Stimulated activated naive CD8-positive, alpha-beta T cell treated with anti-CD3 and anti-CD28 coated beads, Interleukin-15, amount 100 ng/mL, for 72 hours (primary cell): ENCODE measurements around the gene NEURL2.

Experiments used
- ATAC-seq: fragments of 150-1000 bp; cut with Tn5 transposase; 2 replicates; pipeline ENCODE4 v1.10.0; 2021; ENCODE audit warnings: mild to moderate bottlenecking, moderate library complexity
- DNase-seq, 2 donors: peaks; one replicate each; pipeline ENCODE4 v3.0.0; 2021 to 2022
- H3K27ac Mint-ChIP-seq, 2 donors: one replicate each; pipeline ENCODE4 v1.8.0; 2022; ENCODE audit warnings: mild to moderate bottlenecking in 2 of 2, mixed read lengths in 2 of 2, moderate library complexity in 2 of 2
- H3K27me3 Mint-ChIP-seq: one replicate; pipeline ENCODE4 v1.8.0; 2022; ENCODE audit warnings: mixed read lengths
- H3K4me1 Mint-ChIP-seq: one replicate; pipeline ENCODE4 v1.8.0; 2022; ENCODE audit warnings: mild to moderate bottlenecking, mixed read lengths
- H3K4me3 Mint-ChIP-seq, 2 donors: one replicate each; pipeline ENCODE4 v1.8.0; 2022; ENCODE audit warnings: mild to moderate bottlenecking in 2 of 2, mixed read lengths in 2 of 2, moderate library complexity in 1 of 2
- H3K9me3 Mint-ChIP-seq, 2 donors: one replicate each; pipeline ENCODE4 v1.8.0; 2022; ENCODE audit warnings: mixed read lengths in 2 of 2

The NEURL2 gene

DNA sequence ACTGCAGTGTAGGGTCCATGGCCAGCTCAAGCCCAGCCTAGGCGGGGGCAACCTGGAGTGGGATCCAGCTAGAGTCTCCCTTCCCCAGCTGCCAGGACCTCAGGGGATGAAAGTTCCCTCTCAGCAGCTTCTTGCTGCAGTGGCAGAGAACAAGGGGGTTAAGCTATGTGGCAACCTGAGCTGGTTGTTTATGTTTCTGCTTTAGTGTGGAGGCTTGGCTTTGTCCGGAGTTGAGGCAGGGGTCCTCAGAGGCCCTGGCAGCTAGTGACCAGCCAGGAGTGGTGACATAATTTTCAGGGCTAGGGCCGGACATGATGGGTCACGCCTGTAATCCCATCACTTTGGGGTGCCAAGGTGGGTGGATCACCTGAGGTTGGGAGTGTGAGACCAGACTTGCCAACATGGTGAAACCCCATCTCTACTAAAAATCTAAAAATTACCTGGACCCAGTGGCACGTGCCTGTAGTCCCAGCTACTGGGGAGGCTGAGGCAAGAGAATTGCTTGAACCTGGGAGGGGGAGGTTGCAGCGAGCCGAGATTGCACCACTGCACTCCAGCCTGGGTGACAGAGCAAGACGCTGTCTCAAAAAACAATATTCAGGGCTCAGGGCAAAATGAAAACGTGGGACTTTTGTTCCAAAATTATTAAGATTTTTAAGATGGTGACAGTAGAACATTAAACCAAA is 35.0 kb upstream of the NEURL2 start:
- peaks cover 4% of the 10 kb centered on the region for H3K27me3 Mint-ChIP-seq
- H3K4me3 Mint-ChIP-seq: no peak overlapping the region
- peaks cover 10% of the 10 kb centered on the region for H3K4me1 Mint-ChIP-seq
- DNase-seq (no peak), ATAC-seq (no peak)
- no peaks in the 10 kb centered on the region for H3K9me3 Mint-ChIP-seq
- no peak overlapping the region for H3K27ac Mint-ChIP-seq

DNA sequence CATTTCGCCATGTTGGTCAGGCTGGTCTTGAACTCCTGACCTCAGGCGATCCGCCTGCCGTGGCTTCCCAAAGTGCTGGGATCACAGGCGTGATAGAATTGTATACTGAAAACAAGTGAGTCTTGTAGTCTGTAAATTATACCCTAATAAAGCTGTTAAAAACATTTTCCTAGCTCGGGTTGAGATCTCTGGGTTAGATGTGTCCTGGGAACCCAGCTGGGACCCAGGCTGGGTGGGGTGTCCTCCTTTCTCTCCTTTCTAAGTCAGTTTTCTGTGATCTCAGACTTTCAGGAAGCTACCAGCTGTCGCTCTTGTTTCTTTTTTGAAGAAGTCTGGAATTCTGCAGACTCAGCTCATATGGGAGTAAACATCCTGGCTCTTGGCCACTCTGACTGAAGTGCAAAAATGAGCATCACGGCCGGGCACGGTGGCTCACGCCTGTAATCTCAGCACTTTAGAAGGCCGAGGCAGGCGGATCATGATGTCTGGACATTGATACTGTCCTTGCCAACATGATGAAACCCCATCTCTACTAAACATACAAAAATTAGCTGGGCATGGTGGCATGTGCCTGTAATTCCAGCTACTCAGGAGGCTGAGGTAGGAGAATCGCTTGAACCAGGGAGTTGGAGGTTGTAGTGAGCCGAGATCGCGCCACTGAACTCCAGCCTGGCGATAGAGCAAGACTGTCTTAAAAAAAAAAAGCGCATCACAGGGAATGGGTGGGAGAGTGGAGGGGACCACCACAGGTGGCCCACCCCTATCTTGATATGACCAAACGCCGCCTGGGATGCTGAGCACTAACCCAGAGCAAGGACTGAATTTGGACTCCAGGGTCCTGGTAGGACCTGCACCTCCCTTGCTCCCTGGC is 33.6 kb upstream of the NEURL2 start:
- ATAC-seq: no peak
- no peak overlapping the region for H3K4me3 Mint-ChIP-seq
- no peaks in the 10 kb centered on the region for H3K9me3 Mint-ChIP-seq
- H3K27ac Mint-ChIP-seq: no peak overlapping the region
- no peak for DNase-seq
- H3K27me3 Mint-ChIP-seq: peaks cover 7% of the 10 kb centered on the region
- H3K4me1 Mint-ChIP-seq: peaks cover 10% of the 10 kb centered on the region

DNA sequence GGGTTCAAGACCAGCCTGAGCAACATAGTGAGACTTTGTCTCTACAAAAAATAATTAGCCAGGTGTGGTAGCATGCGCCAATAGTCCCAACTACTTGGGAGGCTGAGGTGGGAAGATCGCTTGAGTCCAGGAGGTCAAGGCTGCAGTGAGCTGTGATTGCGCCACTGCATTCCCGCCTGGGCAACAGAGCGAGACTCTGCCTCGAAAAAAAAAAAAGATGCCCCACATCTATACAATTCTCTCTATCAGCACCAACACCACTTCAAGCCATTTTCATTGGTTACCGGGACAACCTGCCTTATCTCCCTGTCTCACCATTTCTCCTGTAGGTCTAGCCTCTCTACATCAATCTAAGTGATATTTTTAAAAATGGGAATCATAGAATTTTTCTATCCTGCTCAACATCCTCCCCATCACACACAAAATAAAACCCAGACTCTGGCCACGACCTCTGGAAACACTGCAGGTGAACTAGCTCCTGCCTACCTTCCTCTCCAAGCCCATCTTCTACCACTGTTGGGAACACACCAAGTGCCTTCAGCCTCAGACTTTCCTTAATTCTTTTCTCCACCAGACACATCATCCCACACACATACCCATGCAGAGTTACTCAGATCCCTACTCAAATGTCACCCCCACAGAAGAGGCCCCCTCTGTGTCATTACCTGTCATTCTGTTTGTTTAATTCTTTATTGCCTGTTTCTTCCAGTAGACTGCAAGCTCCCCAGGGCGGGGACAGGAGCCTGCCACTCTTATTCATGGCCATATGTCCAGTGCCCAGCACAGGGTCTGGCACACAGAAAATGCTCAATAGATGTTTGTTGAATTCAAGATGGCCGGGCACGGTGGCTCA is 30.6 kb upstream of the NEURL2 start:
- no peak for DNase-seq
- ATAC-seq: no peak
- Mint-ChIP-seq H3K9me3 (no peaks in the 10 kb centered on the region), H3K27me3 (peaks cover 7% of the 10 kb centered on the region), H3K4me3 (no peak overlapping the region), H3K27ac (peak overlapping the region; percentile 10 to 76), H3K4me1 (peaks cover 5% of the 10 kb centered on the region)

GRCh38 chr20:45920462-45921336 is 29.7 kb upstream of the NEURL2 start:
- H3K9me3 Mint-ChIP-seq: no peaks in the 10 kb centered on the region
- H3K4me1 Mint-ChIP-seq: peaks cover 5% of the 10 kb centered on the region
- H3K4me3 Mint-ChIP-seq: no peak overlapping the region
- DNase-seq (no peak), ATAC-seq (no peak)
- H3K27ac Mint-ChIP-seq: no peak overlapping the region
- peaks cover 14% of the 10 kb centered on the region for H3K27me3 Mint-ChIP-seq

GRCh38 chr20:45919542-45920399 is 28.8 kb upstream of the NEURL2 start:
- Mint-ChIP-seq H3K27ac (no peak overlapping the region), H3K4me3 (no peak overlapping the region), H3K27me3 (peaks cover 22% of the 10 kb centered on the region), H3K4me1 (peaks cover 5% of the 10 kb centered on the region), H3K9me3 (no peaks in the 10 kb centered on the region)
- DNase-seq: no peak
- ATAC-seq: no peak

- H3K27me3 Mint-ChIP-seq: peaks cover 22% of the 10 kb centered on the region
- no peaks in the 10 kb centered on the region for H3K9me3 Mint-ChIP-seq
- DNase-seq (no peak), ATAC-seq (no peak)
- peaks cover 5% of the 10 kb centered on the region for H3K4me1 Mint-ChIP-seq
- H3K4me3 Mint-ChIP-seq: no peak overlapping the region
- no peak overlapping the region for H3K27ac Mint-ChIP-seq
Measured at GRCh38 chr20:45918779-45919537, 27.9 kb upstream of the NEURL2 start.

GRCh38 chr20:45918182-45918737 is 27.3 kb upstream of the NEURL2 start:
- Mint-ChIP-seq H3K4me3 (no peak overlapping the region), H3K27me3 (peaks cover 22% of the 10 kb centered on the region), H3K4me1 (peaks cover 5% of the 10 kb centered on the region), H3K27ac (no peak overlapping the region), H3K9me3 (no peaks in the 10 kb centered on the region)
- DNase-seq (no peak), ATAC-seq (no peak)

GRCh38 chr20:45917790-45918141 is 26.8 kb upstream of the NEURL2 start:
- H3K27ac Mint-ChIP-seq: no peak overlapping the region
- no peak overlapping the region for H3K4me3 Mint-ChIP-seq
- peaks cover 5% of the 10 kb centered on the region for H3K4me1 Mint-ChIP-seq
- DNase-seq (no peak), ATAC-seq (no peak)
- no peaks in the 10 kb centered on the region for H3K9me3 Mint-ChIP-seq
- peaks cover 22% of the 10 kb centered on the region for H3K27me3 Mint-ChIP-seq

DNA sequence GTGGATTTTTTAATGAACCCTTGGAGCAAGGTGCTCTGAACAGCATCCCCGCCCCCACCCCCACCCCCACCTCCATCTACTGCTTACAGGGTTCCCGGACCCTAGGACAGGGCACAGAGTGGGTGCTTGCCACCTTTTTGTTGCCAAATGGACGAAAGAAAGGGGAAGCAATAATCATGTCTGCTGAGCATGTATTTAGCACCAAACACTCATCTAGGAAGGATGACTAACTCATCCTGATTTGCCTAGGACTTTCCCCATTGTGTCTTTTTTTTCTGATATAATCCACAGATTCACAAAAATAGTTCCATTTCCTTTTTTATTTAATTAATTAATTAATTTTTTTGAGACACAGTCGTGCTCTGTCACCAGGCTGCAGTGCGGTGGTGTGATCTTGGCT is 22.1 kb upstream of the NEURL2 start:
- ATAC-seq (no peak), DNase-seq (no peak)
- H3K27ac Mint-ChIP-seq: peak overlapping the region in 1 of 2 donors; percentile 80
- peaks cover 34% of the 10 kb centered on the region for H3K4me1 Mint-ChIP-seq
- peaks cover 24% of the 10 kb centered on the region for H3K27me3 Mint-ChIP-seq
- no peaks in the 10 kb centered on the region for H3K9me3 Mint-ChIP-seq
- H3K4me3 Mint-ChIP-seq: peak overlapping the region in 1 of 2 donors; percentile 59

DNA sequence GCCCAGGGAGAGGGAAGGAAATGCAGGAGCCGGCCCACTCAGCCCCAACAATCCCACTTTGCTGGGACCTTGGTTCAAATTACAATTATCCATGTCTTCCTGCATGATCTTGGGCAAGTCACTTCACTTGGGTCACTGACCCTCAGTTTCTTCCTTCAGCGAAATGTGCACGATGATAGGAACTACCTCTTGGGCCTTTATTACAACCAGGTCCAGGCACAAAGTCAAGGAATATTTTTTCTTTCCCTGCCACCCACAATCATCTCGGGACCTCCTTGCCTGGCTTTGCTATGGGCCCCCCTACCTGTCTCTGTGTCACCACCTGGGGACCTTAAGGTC is 21.3 kb upstream of the NEURL2 start:
- peaks cover 34% of the 10 kb centered on the region for H3K4me1 Mint-ChIP-seq
- no peaks in the 10 kb centered on the region for H3K9me3 Mint-ChIP-seq
- DNase-seq (no peak), ATAC-seq (no peak)
- peaks cover 24% of the 10 kb centered on the region for H3K27me3 Mint-ChIP-seq
- H3K27ac Mint-ChIP-seq: no peak overlapping the region
- H3K4me3 Mint-ChIP-seq: peak overlapping the region; percentile 79 to 89

- peak within 1 kb of the TSS; percentile 79 to 89 for H3K4me3 Mint-ChIP-seq
- H3K27me3 Mint-ChIP-seq: peaks cover 24% of the 10 kb centered on the region
- peak within 1 kb of the TSS; percentile 7 to 70 for H3K27ac Mint-ChIP-seq
- DNase-seq (peak; percentile 25 to 47), ATAC-seq (peak; percentile 28)
- H3K9me3 Mint-ChIP-seq: no peaks in the 10 kb centered on the region
- H3K4me1 Mint-ChIP-seq: peaks cover 34% of the 10 kb centered on the region
Measured at GRCh38 chr20:45911486-45912343, 20.7 kb upstream of the NEURL2 start, which contains the start of gene PLTP. Gene PLTP, minus strand, starts transcription at chr20:45912155. Its CDS starts 703 bp downstream, at chr20:45911452.

DNA sequence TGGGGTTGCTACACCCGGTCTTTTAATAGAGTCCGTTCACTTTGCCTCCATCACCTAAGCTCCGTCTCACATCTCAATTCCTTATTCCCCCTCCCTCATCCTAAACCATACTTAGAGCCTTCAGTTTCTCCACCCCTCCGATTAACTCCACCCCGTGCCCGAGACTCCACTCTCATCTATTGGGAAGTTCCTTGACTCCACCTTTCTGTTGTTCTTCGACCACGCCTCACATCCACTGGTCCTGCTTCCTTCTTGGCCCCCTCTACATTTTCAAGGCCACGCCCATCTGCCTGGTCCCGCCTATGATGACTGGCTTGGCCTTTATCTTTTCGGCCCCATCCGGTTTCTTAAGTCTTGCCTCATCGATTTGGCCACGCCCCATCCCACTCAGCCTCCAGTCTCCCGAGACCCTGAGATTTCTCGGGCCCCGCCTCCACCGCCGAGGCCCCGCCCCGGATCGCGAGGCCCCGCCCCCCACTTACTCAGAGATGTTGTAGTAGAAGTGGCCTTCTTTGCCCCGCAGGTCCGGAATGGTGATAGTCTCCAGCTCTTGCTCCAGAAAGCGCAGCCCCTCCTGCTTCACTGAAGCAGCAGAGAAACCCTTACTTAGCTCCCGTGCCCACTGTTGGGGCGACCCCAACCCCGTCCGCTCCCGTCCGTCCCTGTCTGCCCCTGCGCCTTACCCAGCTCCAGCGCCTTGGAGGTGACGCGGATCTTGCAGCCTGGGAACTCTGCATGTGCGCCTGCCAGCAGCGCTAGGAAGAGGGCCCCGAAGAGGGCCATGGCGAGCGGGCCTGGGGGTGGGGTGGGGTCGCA is 19.9 kb upstream of the NEURL2 start:
- ATAC-seq (peak; percentile 96), DNase-seq (peak; percentile 99)
- H3K27me3 Mint-ChIP-seq: peaks cover 20% of the 10 kb centered on the region
- peaks cover 34% of the 10 kb centered on the region for H3K4me1 Mint-ChIP-seq
- peak overlapping the region; percentile 79 to 89 for H3K4me3 Mint-ChIP-seq
- H3K27ac Mint-ChIP-seq: peak overlapping the region; percentile 89 to 94
- H3K9me3 Mint-ChIP-seq: no peaks in the 10 kb centered on the region
